ENCODE measurements around the gene JMJD8.

GRCh38 chr16:689175-689897 lies 5.2 kb upstream of the JMJD8 start:
- TF ChIP-seq POLR2A (IDR thresholded peaks at IDR 0.05), result no peak
- TF ChIP-seq, protein P1, sequence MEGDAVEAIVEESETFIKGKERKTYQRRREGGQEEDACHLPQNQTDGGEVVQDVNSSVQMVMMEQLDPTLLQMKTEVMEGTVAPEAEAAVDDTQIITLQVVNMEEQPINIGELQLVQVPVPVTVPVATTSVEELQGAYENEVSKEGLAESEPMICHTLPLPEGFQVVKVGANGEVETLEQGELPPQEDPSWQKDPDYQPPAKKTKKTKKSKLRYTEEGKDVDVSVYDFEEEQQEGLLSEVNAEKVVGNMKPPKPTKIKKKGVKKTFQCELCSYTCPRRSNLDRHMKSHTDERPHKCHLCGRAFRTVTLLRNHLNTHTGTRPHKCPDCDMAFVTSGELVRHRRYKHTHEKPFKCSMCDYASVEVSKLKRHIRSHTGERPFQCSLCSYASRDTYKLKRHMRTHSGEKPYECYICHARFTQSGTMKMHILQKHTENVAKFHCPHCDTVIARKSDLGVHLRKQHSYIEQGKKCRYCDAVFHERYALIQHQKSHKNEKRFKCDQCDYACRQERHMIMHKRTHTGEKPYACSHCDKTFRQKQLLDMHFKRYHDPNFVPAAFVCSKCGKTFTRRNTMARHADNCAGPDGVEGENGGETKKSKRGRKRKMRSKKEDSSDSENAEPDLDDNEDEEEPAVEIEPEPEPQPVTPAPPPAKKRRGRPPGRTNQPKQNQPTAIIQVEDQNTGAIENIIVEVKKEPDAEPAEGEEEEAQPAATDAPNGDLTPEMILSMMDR (IDR thresholded peaks at IDR 0.05), result no peak

All from thyroid gland (tissue), 4 donors.